Mucosa of descending colon (tissue), 3 donors: ENCODE data around the gene DSCAM. TPM values are rescaled to one million over a fixed set of nuclear protein-coding genes. Genes with fewer than 3 reads are reported as not detected.
"Not testable (repeated sequence)": the region's sequence is repeated elsewhere in the genome, so short reads cannot be mapped to it uniquely, and the experiment has no call there.

Experiments used
- ATAC-seq: fragments of 200-7000 bp; cut with Tn5 transposase; one replicate; pipeline ENCODE4 v1.9.1; 2020; ENCODE audit warnings: mild to moderate bottlenecking, moderate library complexity
- DNase-seq, 3 donors: peaks; one replicate each; pipeline ENCODE4 v3.0.0-alpha.2; 2020
- H3K36me3 ChIP-seq: fragments of 200-600 bp; one replicate; pipeline ENCODE4 v1.8.0; 2021; ENCODE audit warnings: low read depth, mild to moderate bottlenecking
- H3K4me1 ChIP-seq: fragments of 200-600 bp; one replicate; pipeline ENCODE4 v1.8.0; 2021; ENCODE audit warnings: low read depth, mild to moderate bottlenecking
- H3K4me3 ChIP-seq: fragments of 200-600 bp; one replicate; pipeline ENCODE4 v1.8.0; 2021; ENCODE audit warnings: mild to moderate bottlenecking
- H3K9me3 ChIP-seq: fragments of 200-600 bp; one replicate; pipeline ENCODE4 v1.8.0; 2021; ENCODE audit warnings: mild to moderate bottlenecking
- intact Hi-C, 2 donors: fragments of 100-400 bp; cut with DNase I in 1 of 2; cut with micrococcal nuclease in 1 of 2; formaldehyde crosslinking; loops; one replicate each; pipeline versions ENCODE4 v1.11.0 to v1.11.1; 2022; cut with DNase I, micrococcal nuclease
- total RNA-seq, 3 donors: library from RNA; stranded (reverse); fragmentation: NEBNext Ultra II Directional in 2 of 3; extraction: Animal tissue kit (Norgen Biotek cat#: 25700) in 2 of 3; gene quantifications; one replicate each; pipeline versions ENCODE4 v1.2.1 to v1.2.4, GENCODE V29; 2021 to 2023
- TF ChIP-seq, protein P1 (sequence below): fragments of 200-600 bp; IDR thresholded peaks from one replicate; pipeline ENCODE4 v1.8.0; 2022; ENCODE audit warnings: antibody characterized with exemption, mild to moderate bottlenecking
- donor health status: DM: no; HTN: no; CAD: no; lungs with moderate emphysema.
- donor health status: DM: no; HTN: no; CAD: no.
- donor health status: DM: no; HTN: yes; CAD: no.

DSCAM gene
- total RNA-seq, 3 donors from 2014 or later = 0.35 TPM; not detected in 2

DNA sequence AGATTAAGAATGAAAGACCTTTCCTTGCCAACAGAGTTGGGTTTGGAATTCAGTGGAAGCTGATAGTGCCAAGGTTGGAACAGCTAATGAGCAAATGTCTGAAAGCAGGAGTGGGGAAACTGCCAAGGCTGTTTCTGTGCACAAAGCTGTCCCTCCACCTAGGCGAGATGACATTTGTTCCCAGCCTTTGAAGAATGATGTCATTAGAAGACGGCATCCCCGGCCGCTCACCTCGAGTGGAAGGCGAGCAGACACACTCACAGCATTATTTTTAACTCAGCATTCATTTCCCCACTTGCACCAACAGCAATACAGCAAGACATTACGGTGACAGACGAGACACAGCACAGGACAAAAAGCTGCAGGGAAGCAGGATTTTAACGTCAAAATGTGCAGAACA, 515.8 kb downstream of the DSCAM start:
- intact Hi-C loops = no loop called here
- no peaks in the 10 kb centered on the region for H3K36me3 ChIP-seq
- H3K4me1 ChIP-seq = no peaks in the 10 kb centered on the region
- no peak overlapping the region for H3K4me3 ChIP-seq
- ATAC-seq (no peak), DNase-seq (no peak)
- TF ChIP-seq, protein P1, sequence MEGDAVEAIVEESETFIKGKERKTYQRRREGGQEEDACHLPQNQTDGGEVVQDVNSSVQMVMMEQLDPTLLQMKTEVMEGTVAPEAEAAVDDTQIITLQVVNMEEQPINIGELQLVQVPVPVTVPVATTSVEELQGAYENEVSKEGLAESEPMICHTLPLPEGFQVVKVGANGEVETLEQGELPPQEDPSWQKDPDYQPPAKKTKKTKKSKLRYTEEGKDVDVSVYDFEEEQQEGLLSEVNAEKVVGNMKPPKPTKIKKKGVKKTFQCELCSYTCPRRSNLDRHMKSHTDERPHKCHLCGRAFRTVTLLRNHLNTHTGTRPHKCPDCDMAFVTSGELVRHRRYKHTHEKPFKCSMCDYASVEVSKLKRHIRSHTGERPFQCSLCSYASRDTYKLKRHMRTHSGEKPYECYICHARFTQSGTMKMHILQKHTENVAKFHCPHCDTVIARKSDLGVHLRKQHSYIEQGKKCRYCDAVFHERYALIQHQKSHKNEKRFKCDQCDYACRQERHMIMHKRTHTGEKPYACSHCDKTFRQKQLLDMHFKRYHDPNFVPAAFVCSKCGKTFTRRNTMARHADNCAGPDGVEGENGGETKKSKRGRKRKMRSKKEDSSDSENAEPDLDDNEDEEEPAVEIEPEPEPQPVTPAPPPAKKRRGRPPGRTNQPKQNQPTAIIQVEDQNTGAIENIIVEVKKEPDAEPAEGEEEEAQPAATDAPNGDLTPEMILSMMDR = no peak
- no peaks in the 10 kb centered on the region for H3K9me3 ChIP-seq

DNA sequence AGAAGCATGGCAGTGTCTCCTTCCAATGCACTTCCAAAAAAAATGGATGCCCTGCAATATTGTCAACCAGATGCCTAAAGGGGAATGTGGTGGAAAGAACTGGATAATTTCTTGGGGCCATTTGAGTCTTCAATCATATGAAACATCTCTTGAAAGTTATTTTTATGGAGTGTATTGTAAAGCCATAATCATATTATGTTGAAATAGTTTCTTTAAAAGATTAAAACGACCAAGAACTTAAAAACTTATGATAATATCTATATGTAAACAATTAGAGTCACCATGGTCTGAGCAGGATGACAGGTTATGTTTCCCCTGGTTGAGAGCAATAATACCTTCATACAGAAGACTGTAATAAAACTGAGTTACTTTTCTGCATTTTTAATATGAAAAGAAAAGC, 522.6 kb downstream of the DSCAM start:
- Histone ChIP-seq H3K9me3 (no peaks in the 10 kb centered on the region), H3K4me3 (no peak overlapping the region), H3K4me1 (no peaks in the 10 kb centered on the region), H3K36me3 (no peaks in the 10 kb centered on the region)
- no peak for DNase-seq
- ATAC-seq = no peak
- TF ChIP-seq, protein P1 = no peak
- intact Hi-C loops = no loop called here

DNA sequence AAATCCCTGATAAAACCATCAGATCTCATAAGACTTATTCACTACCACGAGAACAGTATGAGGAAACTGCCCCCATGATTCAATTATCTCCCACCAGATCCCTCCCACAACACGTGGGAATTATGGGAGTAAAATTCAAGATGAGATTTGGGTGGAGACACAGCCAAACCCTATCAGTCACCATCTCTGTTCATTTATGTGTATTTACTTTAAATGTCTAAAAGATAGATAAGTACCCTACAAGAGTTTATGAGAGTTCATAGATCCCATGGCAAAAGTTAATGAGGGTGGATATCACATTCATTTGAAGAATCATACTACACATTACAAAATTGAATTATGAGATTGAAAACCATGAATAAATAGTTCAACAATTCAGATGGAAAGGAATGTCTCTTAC, 526.2 kb downstream of the DSCAM start:
- ATAC-seq, DNase-seq, H3K4me3 ChIP-seq, H3K36me3 ChIP-seq, intact Hi-C loops, H3K9me3 ChIP-seq, H3K4me1 ChIP-seq: not testable (repeated sequence)

- DNase-seq = no peak
- intact Hi-C loops = no loop called here
- TF ChIP-seq, protein P1 = no peak
- Histone ChIP-seq H3K4me3 (no peak overlapping the region), H3K9me3 (no peaks in the 10 kb centered on the region), H3K36me3 (no peaks in the 10 kb centered on the region), H3K4me1 (no peaks in the 10 kb centered on the region)
- no peak for ATAC-seq
Measured at GRCh38 chr21:40318371-40318770, 528.6 kb downstream of the DSCAM start.

GRCh38 chr21:40316104-40316503, 530.9 kb downstream of the DSCAM start:
- Histone ChIP-seq H3K4me3 (no peak overlapping the region), H3K36me3 (no peaks in the 10 kb centered on the region), H3K9me3 (peaks cover 2% of the 10 kb centered on the region), H3K4me1 (no peaks in the 10 kb centered on the region)
- ATAC-seq (no peak), DNase-seq (no peak)
- intact Hi-C loops = no loop called here
- TF ChIP-seq, protein P1 = no peak

- Histone ChIP-seq H3K36me3 (no peaks in the 10 kb centered on the region), H3K9me3 (peaks cover 2% of the 10 kb centered on the region), H3K4me1 (no peaks in the 10 kb centered on the region), H3K4me3 (no peak overlapping the region)
- TF ChIP-seq, protein P1 = no peak
- ATAC-seq = no peak
- no peak for DNase-seq
- intact Hi-C loops = no loop called here
Measured at GRCh38 chr21:40315626-40316025, 531.3 kb downstream of the DSCAM start.
